A172 (cell line): ENCODE measurements around the gene GET3. TPM values are rescaled to one million over a fixed set of nuclear protein-coding genes. Genes with fewer than 3 reads are reported as not detected.

ENCODE experiments used
- DNase-seq: peaks from one replicate; pipeline ENCODE4 v3.0.0-alpha.2; 2015; ENCODE audit warnings: low spot score
- total RNA-seq: library from RNA; depleted of rRNA; stranded (reverse); fragments of >200 nt; shearing (Covaris generic); gene quantifications from 2 replicates; pipeline ENCODE4 v1.2.3, GENCODE V29; 2014

GET3 gene
- total RNA-seq, 1 experiment from 2014 or later, result 198 TPM

GRCh38 chr19:12751635-12752034, 14.3 kb downstream of the GET3 start, which contains the start of gene BEST2:
Gene BEST2 (plus strand): TSS chr19:12751791. CDS start chr19:12752593, 802 bp downstream.
- no peak for DNase-seq

GRCh38 chr19:12752056-12752781, 14.9 kb downstream of the GET3 start:
- no peak for DNase-seq

GRCh38 chr19:12754465-12755196, 17.3 kb downstream of the GET3 start:
- DNase-seq, result no peak

GRCh38 chr19:12756150-12756883, 19.0 kb downstream of the GET3 start:
- no peak for DNase-seq

GRCh38 chr19:12757544-12758274, 20.4 kb downstream of the GET3 start:
- DNase-seq, result no peak

GRCh38 chr19:12759686-12760085, 22.4 kb downstream of the GET3 start:
- DNase-seq, result no peak

- no peak for DNase-seq
These were observed 25.8 kb downstream of the GET3 start for GRCh38 chr19:12763100-12763499.

- no peak for DNase-seq
These were observed 27.4 kb downstream of the GET3 start for GRCh38 chr19:12764698-12765097.

GRCh38 chr19:12766051-12766521, 28.8 kb downstream of the GET3 start:
- peak; percentile 77 for DNase-seq

GRCh38 chr19:12767150-12767549, 29.9 kb downstream of the GET3 start:
- no peak for DNase-seq

- no peak for DNase-seq
These were observed 30.4 kb downstream of the GET3 start for GRCh38 chr19:12767666-12768065.

- no peak for DNase-seq
These were observed 32.4 kb downstream of the GET3 start for GRCh38 chr19:12769689-12770088.

GRCh38 chr19:12770922-12771321, 33.6 kb downstream of the GET3 start:
- no peak for DNase-seq

- DNase-seq, result no peak
These were observed 35.0 kb downstream of the GET3 start for GRCh38 chr19:12772323-12772722.

GRCh38 chr19:12773571-12773970, 36.3 kb downstream of the GET3 start:
- peak; percentile 51 for DNase-seq

- DNase-seq, result no peak
These were observed 37.6 kb downstream of the GET3 start, which contains the start of gene HOOK2 for GRCh38 chr19:12774588-12775555. Gene HOOK2 (minus strand): TSS chr19:12775552. CDS start chr19:12775449, 103 bp downstream.

- DNase-seq, result peak; percentile 53
These were observed 40.1 kb downstream of the GET3 start for GRCh38 chr19:12777217-12778016.

GRCh38 chr19:12778017-12778904, 41.0 kb downstream of the GET3 start:
- peak; percentile 77 for DNase-seq

GRCh38 chr19:12778905-12779161, 41.5 kb downstream of the GET3 start:
- DNase-seq, result no peak
